K562 (cell line): ENCODE results near the gene LSM11.

Source experiments
- ILF3 ChIP-seq: fragments of 450-650 bp; IDR thresholded peaks from 2 replicates; pipeline ENCODE4 v1.6.1; 2018; ENCODE audit warnings: antibody characterized with exemption, mild to moderate bottlenecking, moderate library complexity, borderline replicate concordance
- SP1 ChIP-seq: sonication (generic); formaldehyde crosslinking; IDR thresholded peaks from 2 replicates; pipeline ENCODE4 v1.8.1; 2022; ENCODE audit warnings: mild to moderate bottlenecking, missing genetic modification reagents

DNA sequence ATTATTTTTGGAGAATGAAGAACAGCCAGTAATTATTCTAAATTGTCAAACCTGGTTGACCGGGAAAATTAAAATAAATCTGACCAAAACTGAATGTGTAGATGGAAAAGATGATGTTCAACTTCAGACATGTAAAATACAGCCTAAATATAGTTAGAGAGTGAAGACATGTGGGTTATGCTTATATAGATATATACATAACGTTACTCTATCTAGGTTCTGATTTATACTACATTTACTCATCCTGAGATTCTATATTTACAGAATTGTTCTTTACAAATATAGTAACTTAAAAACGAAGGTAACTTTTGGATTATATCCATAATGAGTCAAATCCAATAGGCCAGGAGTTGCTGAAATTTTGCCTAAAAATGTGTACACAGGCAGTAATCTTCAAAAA lies 33.1 kb upstream of the LSM11 start:
- TF ChIP-seq SP1 (CRISPR knock-in tag) (no peak), ILF3 (no peak)
